Immature natural killer cell (primary cell): ENCODE data around the gene COL12A1. TPM values are rescaled to one million over a fixed set of nuclear protein-coding genes. Genes with fewer than 3 reads are reported as not detected.

Experiments
- DNase-seq, 3 donors: peaks; one replicate each; pipeline ENCODE4 v3.0.0; 2022; ENCODE audit warnings: mixed read lengths in 1 of 3
- H3K27ac Mint-ChIP-seq, 6 donors: one replicate each; pipeline ENCODE4 v1.8.0; 2020; ENCODE audit warnings: mixed read lengths in 6 of 6, mild to moderate bottlenecking in 5 of 6, inconsistent platforms in 4 of 6, moderate library complexity in 3 of 6
- H3K27me3 Mint-ChIP-seq, 3 donors: one replicate each; pipeline ENCODE4 v1.8.0; 2020 to 2021; ENCODE audit warnings: low read depth in 3 of 3, mild to moderate bottlenecking in 3 of 3, mixed read lengths in 3 of 3, moderate library complexity in 3 of 3, inconsistent platforms in 1 of 3
- H3K36me3 Mint-ChIP-seq, 3 donors: one replicate each; pipeline ENCODE4 v1.8.0; 2020; ENCODE audit warnings: mixed read lengths in 3 of 3, inconsistent platforms in 2 of 3, mild to moderate bottlenecking in 2 of 3
- H3K4me1 Mint-ChIP-seq, 2 donors: one replicate each; pipeline ENCODE4 v1.8.0; 2020; ENCODE audit warnings: inconsistent platforms in 2 of 2, mild to moderate bottlenecking in 2 of 2, mixed read lengths in 2 of 2, moderate library complexity in 1 of 2
- H3K4me3 Mint-ChIP-seq, 5 donors: one replicate each; pipeline ENCODE4 v1.8.0; 2020; ENCODE audit warnings: mild to moderate bottlenecking in 5 of 5, mixed read lengths in 5 of 5, inconsistent platforms in 3 of 5, moderate library complexity in 3 of 5
- H3K9me3 Mint-ChIP-seq, 6 donors: one replicate each; pipeline ENCODE4 v1.8.0; 2020; ENCODE audit warnings: mild to moderate bottlenecking in 6 of 6, mixed read lengths in 6 of 6, inconsistent platforms in 4 of 6, moderate library complexity in 3 of 6
- polyA plus RNA-seq, 3 donors: library from polyadenylated mRNA; unstranded; fragments of 300-500 nt; fragmentation: Illumina TruSeq; gene quantifications; one replicate each; pipeline ENCODE4 v1.2.3, GENCODE V29; 2021

Gene COL12A1
- polyA plus RNA-seq, 3 donors from 2014 or later, result not detected

DNA sequence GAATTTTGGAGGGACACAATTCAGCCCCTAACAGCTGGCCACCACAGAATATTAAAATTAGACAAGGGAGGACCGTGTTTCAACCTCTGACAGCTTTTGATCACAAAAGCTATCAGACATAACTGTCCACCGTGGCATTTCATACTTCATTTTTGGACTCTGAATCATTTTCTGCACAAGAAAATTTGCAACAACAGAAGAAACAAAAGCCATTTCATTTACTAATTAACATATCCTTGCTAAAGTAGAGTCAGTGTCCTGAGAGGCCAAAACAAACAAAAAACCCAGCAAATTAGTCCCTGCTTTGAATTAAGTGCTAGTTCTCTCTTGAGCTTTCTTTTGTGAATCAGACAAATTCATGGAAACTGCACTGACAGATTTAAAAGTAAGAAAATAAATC, 17.6 kb upstream of the COL12A1 start:
- Mint-ChIP-seq H3K4me1 (no peaks in the 10 kb centered on the region), H3K9me3 (no peaks in the 10 kb centered on the region), H3K36me3 (no peaks in the 10 kb centered on the region), H3K27ac (no peak overlapping the region), H3K4me3 (no peak overlapping the region), H3K27me3 (peaks cover 0 to 23% (median 4%) of the 10 kb centered on the region in 3 donors)
- no peak for DNase-seq

DNA sequence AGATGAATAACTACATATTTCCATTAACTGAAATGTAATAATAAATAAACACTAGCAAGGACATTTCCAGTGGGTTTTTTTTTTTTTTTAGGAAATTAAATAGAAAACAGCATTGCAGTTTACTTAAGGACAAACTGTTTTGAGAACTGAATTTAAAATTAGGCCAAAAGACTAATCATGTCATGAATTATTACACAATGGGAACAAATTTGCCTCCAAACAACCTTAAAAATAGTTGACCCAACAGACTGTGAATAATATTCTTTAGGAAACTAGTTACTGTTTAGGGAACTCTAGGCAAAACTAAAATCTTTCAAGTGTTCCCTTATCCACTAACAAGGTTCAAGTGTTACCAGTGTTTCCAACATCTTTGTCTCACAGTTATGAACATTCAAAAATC, 16.4 kb upstream of the COL12A1 start:
- no peaks in the 10 kb centered on the region for H3K4me1 Mint-ChIP-seq
- no peak for DNase-seq
- H3K36me3 Mint-ChIP-seq, result no peaks in the 10 kb centered on the region
- no peaks in the 10 kb centered on the region for H3K9me3 Mint-ChIP-seq
- H3K4me3 Mint-ChIP-seq, result no peak overlapping the region
- peaks cover under 1 to 21% (median 2%) of the 10 kb centered on the region in 3 donors for H3K27me3 Mint-ChIP-seq
- no peak overlapping the region for H3K27ac Mint-ChIP-seq

DNA sequence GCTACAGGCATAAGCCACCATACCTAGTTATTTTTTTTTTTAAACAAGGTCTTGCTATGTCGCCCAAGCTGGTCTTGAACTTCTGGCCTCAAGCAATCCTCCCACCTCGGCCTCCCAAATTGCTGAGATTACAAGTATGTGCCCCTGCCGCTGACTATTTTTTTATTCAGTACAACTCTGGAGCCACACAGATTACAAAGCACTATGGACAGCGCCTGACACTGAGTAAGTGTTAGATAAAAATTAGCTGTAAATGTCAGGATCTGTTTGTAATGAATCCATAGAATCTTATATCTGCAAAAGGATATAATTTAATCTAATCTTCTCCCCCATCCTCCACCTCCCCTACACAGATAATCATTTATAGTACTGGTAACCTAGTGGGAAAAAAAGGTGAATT, 15.3 kb upstream of the COL12A1 start:
- H3K36me3 Mint-ChIP-seq, result no peaks in the 10 kb centered on the region
- H3K27ac Mint-ChIP-seq, result no peak overlapping the region
- H3K9me3 Mint-ChIP-seq, result no peaks in the 10 kb centered on the region
- H3K4me1 Mint-ChIP-seq, result no peaks in the 10 kb centered on the region
- DNase-seq, result no peak
- no peak overlapping the region for H3K4me3 Mint-ChIP-seq
- H3K27me3 Mint-ChIP-seq, result peaks cover 3 to 21% (median 4%) of the 10 kb centered on the region in 3 donors

DNA sequence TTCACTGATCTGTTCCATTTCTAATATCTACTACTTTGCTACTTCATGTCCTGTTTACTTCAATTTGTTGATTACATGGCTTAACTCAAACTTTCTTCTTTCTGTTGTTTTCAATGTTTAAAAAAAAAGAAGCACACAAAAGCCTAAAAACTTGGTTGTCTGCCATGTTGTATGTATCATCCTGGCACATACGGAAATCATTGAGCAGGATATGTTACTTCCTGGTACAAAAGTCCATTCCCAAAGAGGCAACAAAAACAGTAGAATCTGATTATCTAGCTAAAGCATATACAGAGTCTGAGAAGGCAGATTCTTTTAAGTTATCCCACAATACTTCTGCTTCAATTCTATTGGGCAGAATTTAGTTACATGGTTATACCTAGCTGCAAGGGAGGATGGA, 14.5 kb upstream of the COL12A1 start:
- no peak overlapping the region for H3K27ac Mint-ChIP-seq
- H3K27me3 Mint-ChIP-seq, result peaks cover 4 to 20% (median 5%) of the 10 kb centered on the region in 3 donors

GRCh38 chr6:75219263-75219662, 13.4 kb upstream of the COL12A1 start:
- H3K9me3 Mint-ChIP-seq, result no peaks in the 10 kb centered on the region
- no peaks in the 10 kb centered on the region for H3K36me3 Mint-ChIP-seq
- H3K27me3 Mint-ChIP-seq, result peaks cover 4 to 17% (median 5%) of the 10 kb centered on the region in 3 donors
- no peak overlapping the region for H3K27ac Mint-ChIP-seq
- no peak for DNase-seq
- H3K4me1 Mint-ChIP-seq, result no peaks in the 10 kb centered on the region
- no peak overlapping the region for H3K4me3 Mint-ChIP-seq

More for the DNA sequence above, 14.5 kb upstream of the COL12A1 start:
- Mint-ChIP-seq H3K36me3 (no peaks in the 10 kb centered on the region), H3K4me3 (no peak overlapping the region), H3K4me1 (no peaks in the 10 kb centered on the region), H3K9me3 (no peaks in the 10 kb centered on the region)
- no peak for DNase-seq

- H3K27ac Mint-ChIP-seq, result peak overlapping the region in 1 of 6 donors; percentile 64
- no peak overlapping the region for H3K4me3 Mint-ChIP-seq
- no peaks in the 10 kb centered on the region for H3K9me3 Mint-ChIP-seq
- no peaks in the 10 kb centered on the region for H3K36me3 Mint-ChIP-seq
- peaks cover 4 to 17% (median 7%) of the 10 kb centered on the region in 3 donors for H3K27me3 Mint-ChIP-seq
- no peaks in the 10 kb centered on the region for H3K4me1 Mint-ChIP-seq
- no peak for DNase-seq
Measured at GRCh38 chr6:75217193-75217592, 11.3 kb upstream of the COL12A1 start.

GRCh38 chr6:75215291-75215690, 9.4 kb upstream of the COL12A1 start:
- H3K27ac Mint-ChIP-seq, result no peak overlapping the region

DNA sequence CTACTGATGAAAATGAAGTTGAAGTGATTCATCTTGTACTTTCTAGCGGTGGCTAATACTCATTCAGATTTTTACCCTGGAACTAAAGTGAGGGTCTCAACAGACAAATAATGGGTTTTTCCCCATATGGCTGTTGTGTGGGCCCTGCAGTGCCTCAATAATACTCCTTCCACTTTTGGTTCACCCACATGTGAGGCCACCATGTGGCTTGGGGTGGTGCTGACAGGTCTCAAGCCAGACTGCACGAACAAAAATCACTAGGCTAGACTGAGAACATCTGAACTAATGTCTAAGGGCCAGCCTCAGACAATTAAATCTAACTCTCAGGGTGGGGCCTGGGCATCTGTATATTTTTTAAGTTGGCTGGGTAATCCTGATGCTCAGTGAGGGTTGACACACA, 7.9 kb upstream of the COL12A1 start:
- no peak for DNase-seq
- Mint-ChIP-seq H3K27ac (no peak overlapping the region), H3K4me1 (peaks cover 4 to 6% of the 10 kb centered on the region in 2 donors), H3K36me3 (no peaks in the 10 kb centered on the region), H3K4me3 (no peak overlapping the region), H3K9me3 (no peaks in the 10 kb centered on the region), H3K27me3 (peaks cover 6 to 16% (median 10%) of the 10 kb centered on the region in 3 donors)

More at GRCh38 chr6:75215291-75215690, 9.4 kb upstream of the COL12A1 start:
- peaks cover 4 to 15% (median 7%) of the 10 kb centered on the region in 3 donors for H3K27me3 Mint-ChIP-seq
- H3K9me3 Mint-ChIP-seq, result no peaks in the 10 kb centered on the region
- no peak for DNase-seq
- H3K4me3 Mint-ChIP-seq, result no peak overlapping the region
- H3K4me1 Mint-ChIP-seq, result no peaks in the 10 kb centered on the region
- no peaks in the 10 kb centered on the region for H3K36me3 Mint-ChIP-seq

DNA sequence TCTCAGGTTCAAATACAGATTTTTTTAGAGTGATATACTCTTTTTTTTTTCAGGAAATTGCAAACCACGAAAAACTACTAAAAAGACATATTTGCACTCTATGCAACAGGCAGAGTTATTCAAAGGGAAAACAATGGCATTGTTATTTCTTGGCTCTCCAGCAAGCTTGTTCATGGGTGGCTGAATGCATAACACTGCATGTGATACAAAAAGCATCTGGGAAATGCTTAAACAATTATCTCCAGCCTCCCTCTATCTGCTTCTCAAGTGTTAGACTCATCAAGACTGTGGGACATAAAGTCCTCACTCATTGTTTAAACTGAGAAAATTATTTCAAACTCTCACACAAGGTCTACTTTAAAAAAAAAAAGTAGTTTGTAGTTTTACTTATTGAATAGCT, 7.3 kb upstream of the COL12A1 start:
- no peaks in the 10 kb centered on the region for H3K36me3 Mint-ChIP-seq
- no peak overlapping the region for H3K27ac Mint-ChIP-seq
- peaks cover 10 to 22% (median 16%) of the 10 kb centered on the region in 3 donors for H3K27me3 Mint-ChIP-seq
- H3K4me3 Mint-ChIP-seq, result no peak overlapping the region
- H3K9me3 Mint-ChIP-seq, result no peaks in the 10 kb centered on the region
- no peak for DNase-seq
- peaks cover 11 to 12% of the 10 kb centered on the region in 2 donors for H3K4me1 Mint-ChIP-seq

DNA sequence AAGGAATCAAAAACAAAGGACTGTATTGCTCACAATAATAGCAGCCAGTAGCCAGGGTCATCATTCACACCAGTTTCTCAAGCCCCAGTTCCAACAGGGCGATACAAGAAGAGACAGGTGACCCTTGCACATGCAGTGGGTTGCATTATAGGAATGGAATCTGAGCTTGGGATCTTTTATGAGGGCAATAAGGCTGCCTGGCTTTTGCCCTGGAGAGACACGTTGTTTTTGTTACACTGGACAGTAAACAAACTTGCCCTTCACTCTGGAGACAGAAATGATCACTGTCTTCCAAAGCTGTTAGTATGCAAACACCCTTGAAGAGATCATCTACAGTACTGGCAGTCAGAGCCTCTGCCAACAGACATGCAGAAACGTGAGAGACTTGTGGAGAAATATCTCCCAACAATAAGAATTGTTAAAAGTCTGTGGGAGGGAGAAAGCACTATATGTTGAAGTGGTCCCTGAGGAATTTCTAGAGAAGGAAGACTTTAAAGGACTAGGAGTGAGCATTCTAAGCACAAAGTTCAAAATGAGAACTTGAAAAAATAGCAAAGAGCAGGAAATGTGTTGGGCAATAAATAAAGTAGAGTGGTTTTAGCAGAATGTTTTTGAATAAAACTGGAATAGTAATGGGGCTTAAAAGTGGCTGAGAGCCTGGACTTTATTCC, 6.2 kb upstream of the COL12A1 start:
- Mint-ChIP-seq H3K9me3 (no peaks in the 10 kb centered on the region), H3K27ac (no peak overlapping the region), H3K4me3 (no peak overlapping the region), H3K27me3 (peaks cover 21 to 29% (median 23%) of the 10 kb centered on the region in 3 donors), H3K36me3 (no peaks in the 10 kb centered on the region), H3K4me1 (peaks cover 21 to 22% of the 10 kb centered on the region in 2 donors)
- DNase-seq, result no peak

GRCh38 chr6:75210885-75211739, 5.3 kb upstream of the COL12A1 start:
- H3K4me3 Mint-ChIP-seq, result no peak overlapping the region
- no peaks in the 10 kb centered on the region for H3K36me3 Mint-ChIP-seq
- no peaks in the 10 kb centered on the region for H3K9me3 Mint-ChIP-seq
- no peak overlapping the region for H3K27ac Mint-ChIP-seq
- peak; percentile 33 to 57 (median 48) for DNase-seq
- peaks cover 27 to 28% of the 10 kb centered on the region in 2 donors for H3K4me1 Mint-ChIP-seq
- H3K27me3 Mint-ChIP-seq, result peaks cover 25 to 33% (median 26%) of the 10 kb centered on the region in 3 donors

DNA sequence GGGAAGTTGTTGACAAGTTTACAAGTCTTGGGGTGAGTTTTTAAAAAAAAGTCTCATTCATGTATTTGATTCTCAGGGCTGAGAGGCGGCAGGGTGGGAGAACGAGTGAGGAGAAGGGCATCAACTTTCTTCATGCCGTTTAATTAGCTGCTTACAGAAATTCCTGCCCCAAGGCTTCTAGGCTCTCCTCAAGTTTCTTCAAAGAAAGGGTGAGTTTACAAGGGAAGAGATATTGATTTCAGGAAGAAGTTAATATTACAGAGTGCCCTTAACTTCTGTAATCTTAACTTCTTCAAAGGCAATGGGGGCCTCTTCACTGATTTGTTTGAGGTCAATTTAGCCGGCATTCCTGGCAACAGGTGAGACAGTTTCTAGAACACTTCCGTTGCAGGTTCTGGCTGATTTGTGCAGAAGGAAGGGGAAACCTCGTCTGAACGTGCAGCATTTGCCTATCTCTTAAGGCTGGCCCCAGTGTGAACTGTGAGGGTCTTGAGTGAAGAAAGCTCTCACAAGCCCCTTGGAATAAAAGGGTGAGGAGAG, 3.4 kb upstream of the COL12A1 start:
- Mint-ChIP-seq H3K4me1 (peaks cover 40 to 42% of the 10 kb centered on the region in 2 donors), H3K4me3 (peak overlapping the region in 2 of 5 donors; percentile 73 to 74), H3K27me3 (peaks cover 27 to 42% (median 36%) of the 10 kb centered on the region in 3 donors), H3K27ac (no peak overlapping the region), H3K36me3 (no peaks in the 10 kb centered on the region), H3K9me3 (peaks cover 0 to 2% (median 0%) of the 10 kb centered on the region in 6 donors)
- DNase-seq, result no peak

- H3K36me3 Mint-ChIP-seq, result no peaks in the 10 kb centered on the region
- H3K9me3 Mint-ChIP-seq, result peaks cover 0 to 3% (median 0%) of the 10 kb centered on the region in 6 donors
- peaks cover 42 to 46% of the 10 kb centered on the region in 2 donors for H3K4me1 Mint-ChIP-seq
- peak overlapping the region; percentile 62 to 81 (median 74) for H3K4me3 Mint-ChIP-seq
- H3K27me3 Mint-ChIP-seq, result peaks cover 29 to 47% (median 38%) of the 10 kb centered on the region in 3 donors
- peak; percentile 59 to 71 (median 66) for DNase-seq
- peak overlapping the region in 1 of 6 donors; percentile 73 for H3K27ac Mint-ChIP-seq
Measured at GRCh38 chr6:75208298-75209183, 2.7 kb upstream of the COL12A1 start.
